Mucosa of stomach (tissue), 1 donor: ENCODE measurements around the gene LRP2.
"Not testable (repeated sequence)": the region's sequence is repeated elsewhere in the genome, so short reads cannot be mapped to it uniquely, and the experiment has no call there.

Experiments used
- H3K27me3 ChIP-seq: one replicate; pipeline ENCODE4 v1.7.0; 2013; ENCODE audit warnings: mild to moderate bottlenecking, low read length; ENCODE audit not compliant: control insufficient read depth, insufficient read depth
- H3K36me3 ChIP-seq: one replicate; pipeline ENCODE4 v1.7.0; 2013; ENCODE audit warnings: low read length; ENCODE audit not compliant: control insufficient read depth, insufficient read depth
- H3K4me1 ChIP-seq: one replicate; pipeline ENCODE4 v1.7.0; 2013; ENCODE audit warnings: mild to moderate bottlenecking, low read length; ENCODE audit not compliant: control insufficient read depth, insufficient read depth
- H3K4me3 ChIP-seq: one replicate; pipeline ENCODE4 v1.7.0; 2013; ENCODE audit warnings: low read length
- H3K9ac ChIP-seq: one replicate; pipeline ENCODE4 v1.7.0; 2013; ENCODE audit warnings: mild to moderate bottlenecking, low read length, moderate library complexity
- H3K9me3 ChIP-seq: one replicate; pipeline ENCODE4 v1.7.0; 2013; ENCODE audit warnings: mild to moderate bottlenecking, low read length, moderate library complexity; ENCODE audit not compliant: control insufficient read depth
- donor health status: Pancreatic carcinoma.

Gene LRP2

DNA sequence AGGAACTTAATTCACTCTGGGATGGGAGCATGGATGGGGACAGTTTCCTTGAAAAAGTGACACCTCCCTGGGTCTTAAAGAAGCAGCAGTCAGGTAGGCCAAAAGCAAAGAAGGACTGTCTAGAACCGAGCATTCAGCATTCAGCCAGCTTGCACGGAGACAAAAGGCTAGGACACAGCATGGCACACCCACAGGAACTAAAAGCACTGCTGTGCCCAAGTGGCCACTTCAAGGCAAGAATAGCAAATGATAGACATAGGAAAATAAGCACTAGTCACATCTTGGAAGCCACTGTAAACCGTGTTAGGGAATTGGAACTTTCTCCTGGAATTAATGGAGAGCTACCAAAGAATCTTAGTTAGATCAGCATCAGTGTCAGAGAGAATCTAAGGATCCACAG is 47.0 kb downstream of the LRP2 start:
- Histone ChIP-seq H3K9me3 (no peaks in the 10 kb centered on the region), H3K36me3 (no peaks in the 10 kb centered on the region)

DNA sequence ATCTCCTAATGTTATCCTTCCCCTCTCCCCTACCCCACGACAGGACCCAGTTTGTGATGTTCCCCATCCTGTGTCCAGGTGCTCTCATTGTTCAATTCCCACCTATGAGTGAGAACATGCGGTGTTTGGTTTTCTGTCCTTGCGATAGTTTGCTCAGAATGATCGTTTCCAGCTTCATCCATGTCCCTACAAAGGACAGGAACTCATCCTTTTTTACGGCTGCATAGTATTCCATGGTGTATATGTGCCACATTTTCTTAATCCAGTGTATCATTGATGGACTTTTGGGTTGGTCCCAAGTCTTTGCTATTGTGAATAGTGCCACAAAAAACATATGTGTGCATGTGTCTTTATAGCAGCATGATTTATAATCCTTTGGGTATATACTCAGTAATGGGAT is 54.0 kb downstream of the LRP2 start:
- not testable (repeated sequence) for H3K27me3 ChIP-seq, H3K4me3 ChIP-seq, H3K9me3 ChIP-seq, H3K9ac ChIP-seq, H3K4me1 ChIP-seq, H3K36me3 ChIP-seq

More for the DNA sequence above, 47.0 kb downstream of the LRP2 start:
- Histone ChIP-seq H3K4me3 (no peak overlapping the region), H3K27me3 (no peaks in the 10 kb centered on the region), H3K4me1 (no peaks in the 10 kb centered on the region), H3K9ac (no peak overlapping the region)

DNA sequence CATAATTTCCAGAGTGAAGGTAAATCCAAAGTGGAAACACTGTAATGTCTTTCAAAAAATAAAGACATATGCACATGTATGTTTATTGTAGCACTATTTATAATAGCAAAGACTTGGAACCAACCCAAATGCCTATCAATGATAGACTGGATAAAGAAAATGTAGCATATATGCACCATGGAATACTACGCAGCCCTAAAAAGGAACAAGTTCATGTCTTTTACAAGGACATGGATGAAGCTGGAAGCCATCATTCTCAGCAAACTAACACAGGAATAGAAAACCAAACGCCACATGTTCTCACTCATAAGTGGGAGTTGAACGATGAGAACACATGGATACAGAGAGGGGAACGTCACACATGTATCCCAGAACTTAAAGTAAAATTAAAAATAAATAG is 57.6 kb downstream of the LRP2 start:
- not testable (repeated sequence) for H3K27me3 ChIP-seq, H3K4me3 ChIP-seq, H3K36me3 ChIP-seq, H3K9me3 ChIP-seq, H3K9ac ChIP-seq, H3K4me1 ChIP-seq

DNA sequence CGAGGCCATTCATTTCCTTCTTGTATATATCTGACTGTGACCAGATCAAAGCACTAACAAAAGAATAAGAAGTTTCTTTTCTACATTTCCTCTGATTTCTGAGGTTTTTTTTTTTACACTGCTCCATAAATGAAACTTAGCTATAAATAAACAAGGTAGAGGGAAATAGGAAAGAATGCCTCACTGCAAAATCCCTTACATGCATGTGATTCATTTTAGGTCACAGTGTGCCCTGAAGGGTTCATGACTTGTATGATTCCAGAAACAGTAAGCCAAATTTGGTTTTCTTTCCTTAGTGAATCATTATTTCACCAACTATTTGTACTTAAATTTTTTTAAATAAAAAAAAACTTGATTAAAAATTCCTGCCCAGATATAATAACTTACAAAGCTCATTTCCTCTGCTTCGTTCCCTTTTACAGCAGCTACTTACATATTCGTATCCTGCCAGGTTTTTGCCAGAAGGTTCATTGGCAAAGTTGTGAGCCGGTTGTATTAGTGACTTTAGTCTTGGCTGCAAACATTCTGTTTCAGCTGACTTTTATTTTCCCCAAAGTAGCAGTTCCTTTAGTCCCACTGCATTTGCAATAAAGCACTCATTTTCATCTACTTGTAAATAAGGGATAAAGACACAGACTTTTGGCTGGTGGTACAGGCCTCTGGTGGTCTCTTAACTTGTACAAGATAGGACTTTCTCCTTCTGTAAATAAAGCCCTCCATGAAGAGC is 58.6 kb downstream of the LRP2 start:
- Histone ChIP-seq H3K9ac (no peak overlapping the region), H3K36me3 (no peaks in the 10 kb centered on the region), H3K4me1 (no peaks in the 10 kb centered on the region), H3K4me3 (no peak overlapping the region), H3K27me3 (no peaks in the 10 kb centered on the region), H3K9me3 (no peaks in the 10 kb centered on the region)

DNA sequence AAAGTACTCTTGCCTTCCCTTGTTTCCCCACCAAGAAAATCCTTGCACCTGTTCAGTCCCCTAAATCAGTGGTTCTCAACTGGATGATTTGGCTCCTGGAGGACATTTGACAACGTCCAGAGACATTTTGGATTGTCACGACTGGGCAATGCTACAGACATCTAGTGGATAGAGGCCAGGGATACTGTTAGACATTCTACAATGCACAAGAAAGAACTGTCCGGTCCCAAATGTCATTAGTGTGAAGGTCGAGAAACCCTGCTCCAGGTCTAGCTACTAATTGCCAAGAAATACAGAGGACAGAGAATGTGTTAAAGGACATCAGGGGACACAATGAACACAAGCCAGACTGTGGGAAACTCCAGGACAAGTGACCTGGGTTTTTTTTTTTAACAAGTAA is 60.0 kb downstream of the LRP2 start:
- H3K4me1 ChIP-seq, result no peaks in the 10 kb centered on the region
- no peaks in the 10 kb centered on the region for H3K27me3 ChIP-seq
- no peak overlapping the region for H3K4me3 ChIP-seq
- H3K36me3 ChIP-seq, result no peaks in the 10 kb centered on the region
- no peak overlapping the region for H3K9ac ChIP-seq
- no peaks in the 10 kb centered on the region for H3K9me3 ChIP-seq

DNA sequence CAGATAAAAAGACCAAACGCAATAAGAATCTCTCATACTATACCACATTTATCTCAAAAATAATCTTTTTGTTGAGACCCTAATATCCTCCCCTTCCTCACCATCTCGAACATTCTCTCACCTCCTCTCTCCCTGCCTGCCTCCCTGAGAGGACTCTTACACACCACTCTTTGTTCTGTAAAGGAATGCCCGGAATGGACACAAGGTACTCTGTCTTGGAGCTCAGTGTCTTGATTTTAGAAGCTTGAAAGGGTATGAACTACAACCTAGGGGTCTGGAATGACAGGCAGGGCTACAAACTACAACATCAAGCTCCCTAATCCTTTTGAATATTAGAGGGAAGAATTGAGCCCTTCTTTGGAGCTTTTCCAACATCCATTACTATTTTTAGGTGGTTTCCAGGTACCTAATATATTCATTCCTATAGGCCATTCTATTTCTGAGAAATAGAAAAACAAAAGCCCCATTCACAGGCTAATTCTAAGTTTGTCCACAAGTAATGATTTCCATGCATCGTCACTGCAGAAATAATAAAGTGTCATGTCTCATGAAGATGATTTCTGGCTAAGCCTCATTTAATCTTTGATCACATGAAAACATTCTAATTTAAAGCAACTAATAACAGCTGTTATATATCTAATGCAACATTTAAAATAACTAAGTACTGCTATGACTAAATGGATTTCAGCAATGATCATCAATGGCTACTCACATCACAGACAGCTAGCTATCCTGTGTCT is 60.6 kb downstream of the LRP2 start:
- H3K4me3 ChIP-seq, result no peak overlapping the region

DNA sequence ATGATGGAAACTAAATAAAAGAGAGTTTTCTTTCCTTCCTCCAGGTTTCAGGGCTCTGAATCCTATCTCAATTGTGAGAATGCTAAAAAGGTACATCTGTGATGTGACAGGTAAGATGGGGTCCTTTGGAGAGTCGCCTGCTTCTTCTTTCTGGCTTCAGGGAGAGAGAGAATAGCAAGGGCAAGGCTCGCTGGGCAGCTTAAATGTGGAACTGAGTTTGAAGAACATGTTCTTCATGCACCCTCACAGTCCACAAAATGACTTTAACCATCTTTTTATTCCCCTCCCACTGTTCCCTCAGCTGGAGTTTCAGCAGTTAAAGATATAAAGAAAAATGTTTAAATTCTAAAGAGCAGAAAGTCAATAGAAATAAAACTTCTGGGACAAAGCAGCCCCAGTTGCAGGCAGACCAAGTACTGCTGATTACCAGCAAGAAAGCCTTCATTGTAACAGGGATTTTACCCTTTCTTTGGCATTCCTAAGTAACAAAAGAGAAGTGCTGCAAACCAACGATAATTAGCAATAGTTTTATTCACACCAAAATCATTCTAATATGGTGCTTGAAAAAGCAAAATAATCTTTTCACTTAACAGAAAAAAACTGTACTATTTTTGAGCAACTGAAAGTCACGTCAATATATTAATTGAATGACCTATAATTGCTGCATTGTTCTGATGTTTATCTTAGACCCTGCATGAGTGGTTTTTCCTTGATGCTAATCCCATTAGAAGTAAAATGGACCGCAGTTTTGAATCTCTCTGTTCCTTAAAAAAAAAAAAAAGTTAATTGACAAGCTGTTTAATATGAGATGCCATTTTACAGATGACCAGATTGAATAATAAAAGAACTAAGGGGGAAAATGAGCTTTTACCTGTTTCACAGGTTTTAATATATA is 61.5 kb downstream of the LRP2 start:
- Histone ChIP-seq H3K27me3 (no peaks in the 10 kb centered on the region), H3K4me1 (no peaks in the 10 kb centered on the region), H3K9me3 (no peaks in the 10 kb centered on the region), H3K36me3 (no peaks in the 10 kb centered on the region), H3K9ac (no peak overlapping the region), H3K4me3 (no peak overlapping the region)

More for the DNA sequence above, 60.6 kb downstream of the LRP2 start:
- Histone ChIP-seq H3K27me3 (no peaks in the 10 kb centered on the region), H3K4me1 (no peaks in the 10 kb centered on the region), H3K9ac (no peak overlapping the region), H3K9me3 (no peaks in the 10 kb centered on the region), H3K36me3 (no peaks in the 10 kb centered on the region)

DNA sequence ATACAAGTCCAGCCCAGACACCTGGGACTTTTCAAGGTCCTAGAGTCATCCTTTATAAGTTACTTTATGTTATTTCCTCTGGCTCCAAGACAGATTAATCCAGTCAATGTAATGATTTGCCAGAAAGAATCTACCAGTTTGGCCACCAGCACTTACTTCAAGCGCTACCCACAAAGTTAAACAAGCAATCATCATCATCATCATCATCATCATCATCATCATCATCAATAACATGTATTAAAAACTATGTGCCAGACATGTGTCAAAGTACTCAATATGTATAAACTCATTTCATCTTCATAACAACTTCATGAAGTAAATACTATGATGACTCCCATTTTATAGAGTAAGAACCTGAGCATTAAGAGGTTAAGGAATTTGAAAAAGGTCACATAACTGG is 64.3 kb downstream of the LRP2 start:
- Histone ChIP-seq H3K9ac (no peak overlapping the region), H3K4me1 (no peaks in the 10 kb centered on the region), H3K4me3 (no peak overlapping the region), H3K9me3 (no peaks in the 10 kb centered on the region), H3K36me3 (no peaks in the 10 kb centered on the region), H3K27me3 (no peaks in the 10 kb centered on the region)

DNA sequence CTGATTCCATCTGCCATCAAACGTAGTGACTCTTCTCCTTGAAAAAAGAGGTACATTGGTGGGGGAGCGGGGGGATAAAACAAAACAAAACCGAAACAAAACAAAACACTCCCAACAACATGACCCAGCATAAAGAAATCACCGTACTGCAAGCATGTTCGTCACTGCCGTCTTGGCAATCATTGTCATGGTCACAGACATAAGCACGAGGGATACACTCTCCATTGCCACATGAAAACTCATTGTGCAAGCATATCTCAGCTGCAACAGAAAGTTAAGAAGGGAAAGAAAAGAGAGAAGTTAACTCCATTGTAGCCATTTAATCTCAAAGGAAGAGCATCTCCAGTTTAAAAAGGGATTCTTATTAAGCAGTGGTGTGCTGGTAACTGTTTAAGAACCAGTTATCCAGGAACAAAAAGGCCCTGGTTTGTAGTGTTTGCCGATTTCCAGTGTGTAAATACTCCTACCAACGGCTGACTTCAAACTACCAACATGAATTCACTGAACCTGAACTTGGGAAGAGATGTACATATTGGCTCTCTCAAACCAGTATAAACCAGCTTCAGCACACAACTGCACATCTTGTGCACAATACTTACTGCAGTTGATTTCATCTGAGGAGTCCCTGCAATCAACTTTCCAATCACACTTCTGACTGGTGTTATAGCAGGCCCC is 68.2 kb downstream of the LRP2 start:
- Histone ChIP-seq H3K9ac (no peak overlapping the region), H3K9me3 (no peaks in the 10 kb centered on the region), H3K4me1 (no peaks in the 10 kb centered on the region), H3K4me3 (no peak overlapping the region), H3K27me3 (no peaks in the 10 kb centered on the region), H3K36me3 (no peaks in the 10 kb centered on the region)

DNA sequence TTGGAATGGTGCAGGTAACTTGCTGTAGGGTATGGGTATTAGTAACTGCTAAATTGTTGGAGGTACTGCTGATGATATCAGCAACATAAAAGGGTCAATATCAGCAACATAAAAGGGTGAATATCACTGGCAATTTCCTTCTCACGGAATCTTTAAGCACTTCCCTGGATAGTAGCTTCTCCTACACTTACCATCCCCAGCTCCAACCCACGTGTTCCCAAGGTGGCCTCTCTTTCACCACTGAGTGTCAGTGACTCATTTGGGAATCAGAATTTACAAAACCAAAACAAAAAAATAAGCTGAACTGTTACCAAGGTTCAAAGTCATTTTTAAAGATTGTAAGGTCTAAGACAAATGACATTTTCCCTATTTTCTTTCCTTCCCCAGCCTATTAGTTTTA is 70.8 kb downstream of the LRP2 start:
- Histone ChIP-seq H3K9ac (no peak overlapping the region), H3K4me1 (no peaks in the 10 kb centered on the region), H3K4me3 (no peak overlapping the region), H3K36me3 (no peaks in the 10 kb centered on the region), H3K9me3 (no peaks in the 10 kb centered on the region), H3K27me3 (no peaks in the 10 kb centered on the region)

DNA sequence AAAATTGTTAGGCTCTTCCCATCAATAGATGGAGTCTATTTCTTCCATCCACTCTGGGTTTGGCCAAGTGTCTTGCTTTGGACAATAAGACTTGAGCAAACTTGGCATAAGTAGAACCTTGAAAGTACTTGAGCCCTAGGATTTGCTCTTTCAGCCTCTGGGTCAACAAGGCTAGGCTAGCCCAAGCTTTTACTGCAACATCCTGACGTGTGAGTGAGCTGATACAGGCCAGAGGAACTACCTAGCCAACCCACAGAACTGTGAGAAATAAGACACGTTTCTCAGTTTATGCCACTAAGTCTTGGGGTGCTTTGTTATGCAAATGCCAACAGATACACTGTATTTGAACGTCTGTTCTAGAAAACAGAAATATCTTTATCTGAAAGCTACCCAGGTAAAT is 71.9 kb downstream of the LRP2 start:
- Histone ChIP-seq H3K9me3 (no peaks in the 10 kb centered on the region), H3K36me3 (no peaks in the 10 kb centered on the region), H3K9ac (no peak overlapping the region), H3K27me3 (no peaks in the 10 kb centered on the region), H3K4me1 (no peaks in the 10 kb centered on the region), H3K4me3 (no peak overlapping the region)
